ENCODE data around the gene AAK1. TPM values are rescaled to one million over a fixed set of nuclear protein-coding genes. Genes with fewer than 3 reads are reported as not detected.
"Not testable (repeated sequence)": the region's sequence is repeated elsewhere in the genome, so short reads cannot be mapped to it uniquely, and the experiment has no call there.

Gene AAK1
- total RNA-seq, 2 experiments from 2014 or later, result 77.4 to 79.5 TPM

- CTCF ChIA-PET, result interaction anchor here (0.5 to 6.4 kb wide), 52 partner anchors 8 to 258 kb away, joined by 3 to 178 read pairs (median 6); partner anchors contain the start of genes AAK1 and NFU1
- peaks cover 87% of the 10 kb centered on the region for H3K4me1 Mint-ChIP-seq (ENCODE audit: low read depth)
- H3K27me3 Mint-ChIP-seq (ENCODE audit: low read depth), result no peaks in the 10 kb centered on the region
- intact Hi-C loops (cut with micrococcal nuclease), result loop anchor here (2.0 kb wide), 1 partner anchor 129 kb away; the partner anchor contains the start of gene NFU1
- DNase-seq, result peak; percentile 82
- peak overlapping the region; percentile 41 for H3K27ac Mint-ChIP-seq
- no peak overlapping the region for H3K4me3 Mint-ChIP-seq
- H3K36me3 Mint-ChIP-seq (ENCODE audit: low read depth), result no peaks in the 10 kb centered on the region
- H3K9me3 Mint-ChIP-seq, result no peaks in the 10 kb centered on the region
Observed at GRCh38 chr2:69565431-69565839, 78.1 kb downstream of the AAK1 start.

GRCh38 chr2:69564604-69565003, 78.9 kb downstream of the AAK1 start:
- H3K27me3 Mint-ChIP-seq (ENCODE audit: low read depth), result no peaks in the 10 kb centered on the region
- CTCF ChIA-PET, result interaction anchor here (0.6 to 6.4 kb wide), 47 partner anchors 8 to 242 kb away, joined by 3 to 178 read pairs (median 8); partner anchors contain the start of genes AAK1 and NFU1
- intact Hi-C loops (cut with micrococcal nuclease), result loop anchor here (2.0 kb wide), 1 partner anchor 128 kb away; the partner anchor contains the start of gene NFU1
- no peaks in the 10 kb centered on the region for H3K36me3 Mint-ChIP-seq (ENCODE audit: low read depth)
- H3K4me1 Mint-ChIP-seq (ENCODE audit: low read depth), result peaks cover 90% of the 10 kb centered on the region
- peak overlapping the region; percentile 20 for H3K4me3 Mint-ChIP-seq
- DNase-seq, result no peak
- no peaks in the 10 kb centered on the region for H3K9me3 Mint-ChIP-seq
- H3K27ac Mint-ChIP-seq, result peak overlapping the region; percentile 41

GRCh38 chr2:69563021-69563420, 80.5 kb downstream of the AAK1 start:
- Mint-ChIP-seq H3K4me1 (ENCODE audit: low read depth) (peaks cover 85% of the 10 kb centered on the region), H3K9me3 (no peaks in the 10 kb centered on the region), H3K4me3 (no peak overlapping the region), H3K27ac (no peak overlapping the region), H3K36me3 (ENCODE audit: low read depth) (no peaks in the 10 kb centered on the region), H3K27me3 (ENCODE audit: low read depth) (no peaks in the 10 kb centered on the region)
- no peak for DNase-seq
- intact Hi-C loops (cut with micrococcal nuclease), result no loop called here
- CTCF ChIA-PET, result interaction anchor here (0.8 to 6.4 kb wide), 6 partner anchors 10 to 97 kb away, joined by 3 to 178 read pairs (median 28); no protein-coding TSS in a partner anchor

- Mint-ChIP-seq H3K36me3 (ENCODE audit: low read depth) (no peaks in the 10 kb centered on the region), H3K27ac (no peak overlapping the region)
- intact Hi-C loops (cut with micrococcal nuclease), result no loop called here
Observed at GRCh38 chr2:69561101-69561500, 82.4 kb downstream of the AAK1 start.

GRCh38 chr2:69560147-69560482, 83.4 kb downstream of the AAK1 start:
- no peaks in the 10 kb centered on the region for H3K27me3 Mint-ChIP-seq (ENCODE audit: low read depth)
- H3K36me3 Mint-ChIP-seq (ENCODE audit: low read depth), result peaks cover 1% of the 10 kb centered on the region
- H3K9me3 Mint-ChIP-seq, result no peaks in the 10 kb centered on the region
- intact Hi-C loops (cut with micrococcal nuclease), result no loop called here
- peak overlapping the region; percentile 34 for H3K27ac Mint-ChIP-seq
- H3K4me1 Mint-ChIP-seq (ENCODE audit: low read depth), result peaks cover 78% of the 10 kb centered on the region
- no peak overlapping the region for H3K4me3 Mint-ChIP-seq
- no peak for DNase-seq
- CTCF ChIA-PET, result interaction anchor here (0.6 to 5.4 kb wide), 14 partner anchors 9 to 563 kb away, joined by 3 to 47 read pairs (median 4); no protein-coding TSS in a partner anchor

More at GRCh38 chr2:69561101-69561500, 82.4 kb downstream of the AAK1 start:
- Mint-ChIP-seq H3K27me3 (ENCODE audit: low read depth) (no peaks in the 10 kb centered on the region), H3K4me3 (no peak overlapping the region), H3K9me3 (no peaks in the 10 kb centered on the region), H3K4me1 (ENCODE audit: low read depth) (peaks cover 80% of the 10 kb centered on the region)
- CTCF ChIA-PET, result interaction anchor here (0.7 to 5.4 kb wide), 13 partner anchors 10 to 177 kb away, joined by 3 to 47 read pairs (median 4); no protein-coding TSS in a partner anchor
- DNase-seq, result no peak

- peaks cover 78% of the 10 kb centered on the region for H3K4me1 Mint-ChIP-seq (ENCODE audit: low read depth)
- CTCF ChIA-PET, result interaction anchor here (0.9 to 5.4 kb wide), 8 partner anchors 12 to 156 kb away, joined by 3 to 47 read pairs (median 6); no protein-coding TSS in a partner anchor
- no peaks in the 10 kb centered on the region for H3K27me3 Mint-ChIP-seq (ENCODE audit: low read depth)
- H3K27ac Mint-ChIP-seq, result peak overlapping the region; percentile 34
- H3K9me3 Mint-ChIP-seq, result no peaks in the 10 kb centered on the region
- no peak overlapping the region for H3K4me3 Mint-ChIP-seq
- intact Hi-C loops (cut with micrococcal nuclease), result loop anchor here (1.0 to 5.0 kb wide), 4 partner anchors 84 to 268 kb away; partner anchors contain the start of genes AAK1 and GMCL1
- H3K36me3 Mint-ChIP-seq (ENCODE audit: low read depth), result peaks cover 1% of the 10 kb centered on the region
- DNase-seq, result no peak
Observed at GRCh38 chr2:69559442-69560146, 83.9 kb downstream of the AAK1 start.

- Mint-ChIP-seq H3K27me3 (ENCODE audit: low read depth) (no peaks in the 10 kb centered on the region), H3K4me3 (no peak overlapping the region), H3K27ac (peak overlapping the region; percentile 57), H3K4me1 (ENCODE audit: low read depth) (peaks cover 63% of the 10 kb centered on the region), H3K36me3 (ENCODE audit: low read depth) (peaks cover 12% of the 10 kb centered on the region), H3K9me3 (no peaks in the 10 kb centered on the region)
- no peak for DNase-seq
- intact Hi-C loops (cut with micrococcal nuclease), result loop anchor here (5.0 kb wide), 2 partner anchors 141 to 271 kb away; partner anchors contain the start of gene GMCL1
- CTCF ChIA-PET, result interaction anchor here (1.0 to 2.0 kb wide), 2 partner anchors 10 to 157 kb away, joined by 3 to 17 read pairs; no protein-coding TSS in a partner anchor
Observed at GRCh38 chr2:69556008-69556407, 87.5 kb downstream of the AAK1 start.

GRCh38 chr2:69554981-69555380, 88.6 kb downstream of the AAK1 start:
- H3K27ac Mint-ChIP-seq, result peak overlapping the region; percentile 73
- CTCF ChIA-PET, result interaction anchor here (0.7 to 5.0 kb wide), 4 partner anchors 10 to 170 kb away, joined by 3 to 46 read pairs (median 6); no protein-coding TSS in a partner anchor
- no peaks in the 10 kb centered on the region for H3K27me3 Mint-ChIP-seq (ENCODE audit: low read depth)
- H3K36me3 Mint-ChIP-seq (ENCODE audit: low read depth), result peaks cover 13% of the 10 kb centered on the region
- no peaks in the 10 kb centered on the region for H3K9me3 Mint-ChIP-seq
- H3K4me3 Mint-ChIP-seq, result no peak overlapping the region
- DNase-seq, result peak; percentile 38
- intact Hi-C loops (cut with micrococcal nuclease), result loop anchor here (5.0 kb wide), 2 partner anchors 142 to 272 kb away; partner anchors contain the start of gene GMCL1
- peaks cover 61% of the 10 kb centered on the region for H3K4me1 Mint-ChIP-seq (ENCODE audit: low read depth)

- H3K36me3 Mint-ChIP-seq (ENCODE audit: low read depth), result peaks cover 13% of the 10 kb centered on the region
- DNase-seq, result no peak
- no peaks in the 10 kb centered on the region for H3K9me3 Mint-ChIP-seq
- H3K27me3 Mint-ChIP-seq (ENCODE audit: low read depth), result no peaks in the 10 kb centered on the region
- no peak overlapping the region for H3K4me3 Mint-ChIP-seq
- H3K4me1 Mint-ChIP-seq (ENCODE audit: low read depth), result peaks cover 60% of the 10 kb centered on the region
- peak overlapping the region; percentile 73 for H3K27ac Mint-ChIP-seq
- intact Hi-C loops (cut with micrococcal nuclease), result no loop called here
- CTCF ChIA-PET, result interaction anchor here (0.7 to 5.0 kb wide), 4 partner anchors 10 to 170 kb away, joined by 3 to 46 read pairs (median 6); no protein-coding TSS in a partner anchor
Observed at GRCh38 chr2:69554568-69554967, 89.0 kb downstream of the AAK1 start.

- CTCF ChIA-PET, result interaction anchor here (0.9 to 5.0 kb wide), 3 partner anchors 11 to 171 kb away, joined by 4 to 46 read pairs (median 9); no protein-coding TSS in a partner anchor
Observed at GRCh38 chr2:69553991-69554390, 89.5 kb downstream of the AAK1 start.

GRCh38 chr2:69550511-69550910, 93.0 kb downstream of the AAK1 start:
- not testable (repeated sequence) for H3K27me3 Mint-ChIP-seq (ENCODE audit: low read depth)
- CTCF ChIA-PET, result interaction anchor here (0.6 to 5.0 kb wide), 5 partner anchors 10 to 169 kb away, joined by 3 to 46 read pairs (median 3); no protein-coding TSS in a partner anchor

More at GRCh38 chr2:69553991-69554390, 89.5 kb downstream of the AAK1 start:
- H3K27ac Mint-ChIP-seq, result peak overlapping the region; percentile 24
- no peak overlapping the region for H3K4me3 Mint-ChIP-seq
- no peak for DNase-seq
- no peaks in the 10 kb centered on the region for H3K27me3 Mint-ChIP-seq (ENCODE audit: low read depth)
- no peaks in the 10 kb centered on the region for H3K9me3 Mint-ChIP-seq
- H3K36me3 Mint-ChIP-seq (ENCODE audit: low read depth), result peaks cover 13% of the 10 kb centered on the region
- peaks cover 60% of the 10 kb centered on the region for H3K4me1 Mint-ChIP-seq (ENCODE audit: low read depth)
- intact Hi-C loops (cut with micrococcal nuclease), result no loop called here

GRCh38 chr2:69549421-69549820, 94.1 kb downstream of the AAK1 start:
- H3K36me3 Mint-ChIP-seq (ENCODE audit: low read depth), result peaks cover 31% of the 10 kb centered on the region
- no peak overlapping the region for H3K4me3 Mint-ChIP-seq
- peaks cover 53% of the 10 kb centered on the region for H3K4me1 Mint-ChIP-seq (ENCODE audit: low read depth)
- DNase-seq, result no peak
- H3K9me3 Mint-ChIP-seq, result peaks cover 8% of the 10 kb centered on the region
- intact Hi-C loops (cut with micrococcal nuclease), result no loop called here
- peak overlapping the region; percentile 41 for H3K27ac Mint-ChIP-seq
- CTCF ChIA-PET, result interaction anchor here (1.9 kb wide), 1 partner anchor 34 kb away, joined by 5 read pairs; no protein-coding TSS in a partner anchor
- no peaks in the 10 kb centered on the region for H3K27me3 Mint-ChIP-seq (ENCODE audit: low read depth)

More at GRCh38 chr2:69550511-69550910, 93.0 kb downstream of the AAK1 start:
- DNase-seq; H3K9me3 Mint-ChIP-seq; intact Hi-C loops (cut with micrococcal nuclease); H3K27ac Mint-ChIP-seq; H3K4me3 Mint-ChIP-seq: not testable (repeated sequence)
- Mint-ChIP-seq H3K36me3 (ENCODE audit: low read depth) (peaks cover 31% of the 10 kb centered on the region), H3K4me1 (ENCODE audit: low read depth) (peaks cover 62% of the 10 kb centered on the region)
